H9 (cell line): Measurements from ENCODE around the gene GNA15. TPM values are rescaled to one million over a fixed set of nuclear protein-coding genes. Genes with fewer than 3 reads are reported as not detected.
"Not testable (repeated sequence)": the region's sequence is repeated elsewhere in the genome, so short reads cannot be mapped to it uniquely, and the experiment has no call there.

Experiments
- DNase-seq: peaks from one replicate; pipeline ENCODE4 v3.0.0-alpha.2; 2017
- H2AFZ ChIP-seq: one replicate; pipeline ENCODE4 v1.6.1; 2013; ENCODE audit warnings: mild to moderate bottlenecking, low read length, control low read depth, moderate library complexity
- H2AK5ac ChIP-seq: 2 replicates; pipeline ENCODE4 v1.6.1; 2013; ENCODE audit warnings: low read length, control low read depth, mixed read lengths; ENCODE audit not compliant: insufficient read length
- H2BK120ac ChIP-seq: one replicate; pipeline ENCODE4 v1.6.1; 2013; ENCODE audit warnings: low read depth, mild to moderate bottlenecking, low read length, control low read depth, inconsistent platforms; ENCODE audit not compliant: poor library complexity, severe bottlenecking
- H2BK12ac ChIP-seq: 2 replicates; pipeline ENCODE4 v1.6.1; 2013; ENCODE audit warnings: low read length, control low read depth, mixed read lengths, low read depth; ENCODE audit not compliant: insufficient read length
- H2BK15ac ChIP-seq: 2 replicates; pipeline ENCODE4 v1.6.1; 2013; ENCODE audit warnings: low read depth, low read length, control low read depth
- H2BK20ac ChIP-seq: one replicate; pipeline ENCODE4 v1.6.1; 2013; ENCODE audit warnings: low read depth, mild to moderate bottlenecking, low read length, control low read depth, inconsistent platforms; ENCODE audit not compliant: poor library complexity, severe bottlenecking
- H2BK5ac ChIP-seq: 2 replicates; pipeline ENCODE4 v1.6.1; 2013; ENCODE audit warnings: low read length, control low read depth, mixed read lengths; ENCODE audit not compliant: insufficient read length
- H3K14ac ChIP-seq: 2 replicates; pipeline ENCODE4 v1.6.1; 2013; ENCODE audit warnings: low read length, control low read depth; ENCODE audit not compliant: insufficient read depth
- H3K18ac ChIP-seq: 2 replicates; pipeline ENCODE4 v1.6.1; 2013; ENCODE audit warnings: low read depth, mild to moderate bottlenecking, mixed read lengths, low read length, control low read depth; ENCODE audit not compliant: insufficient read length
- H3K23ac ChIP-seq: 2 replicates; pipeline ENCODE4 v1.6.1; 2013; ENCODE audit warnings: low read length, control low read depth, mixed read lengths, low read depth; ENCODE audit not compliant: insufficient read length
- H3K23me2 ChIP-seq: 2 replicates; pipeline ENCODE4 v1.6.1; 2013; ENCODE audit warnings: low read depth, mild to moderate bottlenecking, mixed read lengths, low read length, control low read depth; ENCODE audit not compliant: insufficient read length, poor library complexity, severe bottlenecking
- H3K27ac ChIP-seq: 2 replicates; pipeline ENCODE4 v1.5.1; 2013; ENCODE audit warnings: low read length, control low read depth, mixed read lengths, low read depth; ENCODE audit not compliant: insufficient read length
- H3K27me3 ChIP-seq: 2 replicates; pipeline ENCODE4 v1.6.1; 2013; ENCODE audit warnings: low read length, control low read depth, inconsistent platforms; ENCODE audit not compliant: insufficient read depth
- H3K4ac ChIP-seq: 2 replicates; pipeline ENCODE4 v1.6.1; 2013; ENCODE audit warnings: low read depth, mild to moderate bottlenecking, control low read depth, inconsistent platforms, low read length, moderate library complexity
- H3K4me1 ChIP-seq: 2 replicates; pipeline ENCODE4 v1.6.1; 2013; ENCODE audit warnings: low read length, control low read depth, inconsistent platforms; ENCODE audit not compliant: insufficient read depth
- H3K4me2 ChIP-seq: 2 replicates; pipeline ENCODE4 v1.6.1; 2013; ENCODE audit warnings: low read length, control low read depth, mixed read lengths; ENCODE audit not compliant: insufficient read length, insufficient read depth
- H3K56ac ChIP-seq: 2 replicates; pipeline ENCODE4 v1.6.1; 2013; ENCODE audit warnings: low read depth, mild to moderate bottlenecking, mixed read lengths, low read length, control low read depth; ENCODE audit not compliant: insufficient read length
- H3K79me1 ChIP-seq: 2 replicates; pipeline ENCODE4 v1.6.1; 2013; ENCODE audit warnings: low read depth, mild to moderate bottlenecking, moderate library complexity, low read length, control low read depth, inconsistent platforms; ENCODE audit not compliant: insufficient read depth, poor library complexity, severe bottlenecking
- H3K79me2 ChIP-seq: 2 replicates; pipeline ENCODE4 v1.6.1; 2013; ENCODE audit warnings: low read length, control low read depth, inconsistent platforms; ENCODE audit not compliant: insufficient read depth
- H3K9ac ChIP-seq: 2 replicates; pipeline ENCODE4 v1.6.1; 2013; ENCODE audit warnings: low read length, control low read depth, mixed read lengths; ENCODE audit not compliant: insufficient read length; ENCODE audit errors: extremely low read depth
- H3K9me3 ChIP-seq: one replicate; pipeline ENCODE4 v1.6.1; 2013; ENCODE audit warnings: low read depth, low read length, inconsistent platforms; ENCODE audit not compliant: control insufficient read depth
- H3T11ph ChIP-seq: one replicate; pipeline ENCODE4 v1.6.1; 2013; ENCODE audit warnings: mild to moderate bottlenecking, low read length, control low read depth, inconsistent platforms
- H4K20me1 ChIP-seq: one replicate; pipeline ENCODE4 v1.6.1; 2013; ENCODE audit not compliant: control insufficient read depth, insufficient read length, insufficient read depth
- H4K5ac ChIP-seq: 2 replicates; pipeline ENCODE4 v1.6.1; 2013; ENCODE audit warnings: low read depth, mild to moderate bottlenecking, mixed read lengths, low read length, control low read depth; ENCODE audit not compliant: insufficient read length
- H4K8ac ChIP-seq: replicated peaks from 2 replicates; pipeline ENCODE4 v1.6.1; 2013; ENCODE audit warnings: low read length, control low read depth, mixed read lengths, low read depth; ENCODE audit not compliant: insufficient read length
- H4K91ac ChIP-seq: 2 replicates; pipeline ENCODE4 v1.6.1; 2013; ENCODE audit warnings: low read depth, mild to moderate bottlenecking, moderate library complexity, mixed read lengths, low read length, control low read depth; ENCODE audit not compliant: insufficient read length
- H3K27ac Mint-ChIP-seq, 3 experiments: 2 replicates in 2 of 3; 3 replicates in 1 of 3; pipeline ENCODE4 v1.8.0; 2020 to 2021; ENCODE audit warnings: mixed read lengths in 3 of 3, mild to moderate bottlenecking in 1 of 3, moderate library complexity in 1 of 3
- H3K27me3 Mint-ChIP-seq: 2 replicates; pipeline ENCODE4 v1.8.0; 2021; ENCODE audit warnings: low read depth, mild to moderate bottlenecking, moderate library complexity, mixed read lengths
- H3K36me3 Mint-ChIP-seq, 3 experiments: 2 replicates in 2 of 3; 3 replicates in 1 of 3; pipeline ENCODE4 v1.8.0; 2020 to 2021; ENCODE audit warnings: low read depth in 3 of 3, mixed read lengths in 3 of 3; ENCODE audit not compliant: insufficient read depth in 1 of 3
- H3K4me1 Mint-ChIP-seq, 2 experiments: 2 replicates each; pipeline ENCODE4 v1.8.0; 2020; ENCODE audit warnings: mixed read lengths in 2 of 2
- H3K4me3 Mint-ChIP-seq, 2 experiments: 2 replicates in 1 of 2; 3 replicates in 1 of 2; pipeline ENCODE4 v1.8.0; 2020 to 2021; ENCODE audit warnings: mild to moderate bottlenecking in 2 of 2, mixed read lengths in 2 of 2, moderate library complexity in 1 of 2
- H3K9me3 Mint-ChIP-seq, 2 experiments: 2 replicates in 1 of 2; 3 replicates in 1 of 2; pipeline ENCODE4 v1.8.0; 2020; ENCODE audit warnings: mild to moderate bottlenecking in 2 of 2, mixed read lengths in 2 of 2, moderate library complexity in 1 of 2
- CTCF ChIP-seq: fragments of 200-600 bp; sonication (generic); conservative IDR thresholded peaks from 3 replicates; pipeline ENCODE4 v1.8.0; 2021; ENCODE audit warnings: antibody characterized with exemption, mild to moderate bottlenecking
- WGBS: extraction: QIAGEN DNeasy Blood & Tissue Kit; methylation state at CpG from one replicate; pipeline ENCODE4 v1.1.7; 2013; ENCODE audit warnings: missing lambda C conversion rate, low lambda C conversion rate, mixed read lengths; ENCODE audit not compliant: insufficient read length; ENCODE audit errors: extremely low coverage; 5-methylcytosine and 5-hydroxymethylcytosine counted together
- total RNA-seq: library from RNA; stranded (reverse); gene quantifications from 2 replicates; pipeline ENCODE4 v1.2.1, GENCODE V29; 2021

GNA15 gene
- total RNA-seq, 1 experiment from 2014 or later = not detected

GRCh38 chr19:3153286-3154230, 17.7 kb downstream of the GNA15 start:
- peaks cover 32% of the 10 kb centered on the region for H3K27me3 Mint-ChIP-seq
- H2BK120ac ChIP-seq = no peak overlapping the region
- no peak overlapping the region for H3K4me2 ChIP-seq
- H2BK12ac ChIP-seq = no peak overlapping the region
- H3T11ph ChIP-seq = no peak overlapping the region
- no peak overlapping the region for H3K23ac ChIP-seq
- no peak overlapping the region for H3K27ac ChIP-seq
- no peak overlapping the region for H2AK5ac ChIP-seq
- no peak overlapping the region for H3K14ac ChIP-seq
- H3K79me2 ChIP-seq = no peaks in the 10 kb centered on the region
- TF ChIP-seq CTCF = no peak
- no peak overlapping the region for H2BK20ac ChIP-seq
- H3K27ac Mint-ChIP-seq = no peak overlapping the region
- H3K23me2 ChIP-seq = no peaks in the 10 kb centered on the region
- H2BK15ac ChIP-seq = no peak overlapping the region
- no peak for DNase-seq
- no peak overlapping the region for H3K18ac ChIP-seq
- no peak overlapping the region for H4K91ac ChIP-seq
- no peaks in the 10 kb centered on the region for H3K79me1 ChIP-seq
- H3K4me1 Mint-ChIP-seq = peaks cover 6 to 18% of the 10 kb centered on the region in 2 experiments
- no peak overlapping the region for H2AFZ ChIP-seq
- H3K4me1 ChIP-seq = no peaks in the 10 kb centered on the region
- peaks cover 3 to 9% of the 10 kb centered on the region in 2 experiments; a peak in 2 of 5 replicates for H3K9me3 Mint-ChIP-seq
- H2BK5ac ChIP-seq = no peak overlapping the region
- H3K27me3 ChIP-seq = no peaks in the 10 kb centered on the region
- no peaks in the 10 kb centered on the region for H3K9me3 ChIP-seq
- no peaks in the 10 kb centered on the region for H4K20me1 ChIP-seq
- no peak overlapping the region for H4K5ac ChIP-seq
- no peak overlapping the region for H3K4ac ChIP-seq
- H3K36me3 Mint-ChIP-seq = 0 out of 7 replicates have a peak, but pooled peaks cover 0 to 3% (median 0%) of the 10 kb centered on the region in 3 experiments
- H4K8ac ChIP-seq = no peak overlapping the region
- no peak overlapping the region for H3K56ac ChIP-seq
- WGBS = 94% methylated on average over 2 of the region's 3 CpGs
- H3K9ac ChIP-seq = no peak overlapping the region
- H3K4me3 Mint-ChIP-seq = no peak overlapping the region

- not testable (repeated sequence) for DNase-seq, H2BK20ac ChIP-seq, H2BK12ac ChIP-seq, H2BK5ac ChIP-seq, H3K27ac Mint-ChIP-seq, H3K27ac ChIP-seq, H2AFZ ChIP-seq, H2BK15ac ChIP-seq, H3K56ac ChIP-seq, H4K8ac ChIP-seq, H3K18ac ChIP-seq, H3K14ac ChIP-seq, H3K36me3 Mint-ChIP-seq, H3K79me1 ChIP-seq, H3K4me1 ChIP-seq, H2AK5ac ChIP-seq, H3T11ph ChIP-seq, H3K9ac ChIP-seq, H3K23ac ChIP-seq, H4K5ac ChIP-seq, H3K9me3 ChIP-seq, H3K4ac ChIP-seq, H2BK120ac ChIP-seq, H3K9me3 Mint-ChIP-seq, H3K27me3 ChIP-seq, H3K4me3 Mint-ChIP-seq, H3K4me2 ChIP-seq, H4K91ac ChIP-seq, H3K79me2 ChIP-seq, H3K23me2 ChIP-seq, H4K20me1 ChIP-seq
- 100% methylated on average over 3 of the region's 3 CpGs for WGBS
- Mint-ChIP-seq H3K27me3 (peaks cover 31% of the 10 kb centered on the region), H3K4me1 (peaks cover 6 to 12% of the 10 kb centered on the region in 2 experiments)
Observed at GRCh38 chr19:3154447-3154846, 18.6 kb downstream of the GNA15 start.
